Measurements from ENCODE around the gene SCCPDH. TPM values are rescaled to one million over a fixed set of nuclear protein-coding genes. Genes with fewer than 3 reads are reported as not detected.
A peak's percentile ranks its signal among the peaks of the same experiment; 100 is the strongest.

Gene SCCPDH
- total RNA-seq, 1 donor = 55.1 TPM

- no peak overlapping the region for H3K4me3 ChIP-seq (ENCODE audit: low read depth, low read length)
- no peak for TF ChIP-seq CTCF (IDR thresholded peaks at IDR 0.05; ENCODE audit: insufficient read depth, low read length)
- no peak for DNase-seq (ENCODE audit: low read depth)
Observed at GRCh38 chr1:246776923-246777322, 52.7 kb downstream of the SCCPDH start.

- TF ChIP-seq CTCF (IDR thresholded peaks at IDR 0.05; ENCODE audit: insufficient read depth, low read length) = no peak
- no peak overlapping the region for H3K4me3 ChIP-seq (ENCODE audit: low read depth, low read length)
- DNase-seq (ENCODE audit: low read depth) = no peak
Observed at GRCh38 chr1:246778663-246779062, 54.5 kb downstream of the SCCPDH start.

GRCh38 chr1:246779561-246780175 is 55.5 kb downstream of the SCCPDH start:
- TF ChIP-seq CTCF (IDR thresholded peaks at IDR 0.05; ENCODE audit: insufficient read depth, low read length) = no peak

GRCh38 chr1:246780264-246780663 is 56.1 kb downstream of the SCCPDH start:
- H3K4me3 ChIP-seq (ENCODE audit: low read depth, low read length) = no peak overlapping the region
- no peak for TF ChIP-seq CTCF (IDR thresholded peaks at IDR 0.05; ENCODE audit: insufficient read depth, low read length)
- no peak for DNase-seq (ENCODE audit: low read depth)

More at GRCh38 chr1:246779561-246780175, 55.5 kb downstream of the SCCPDH start:
- H3K4me3 ChIP-seq (ENCODE audit: low read depth, low read length) = no peak overlapping the region
- no peak for DNase-seq (ENCODE audit: low read depth)

- no peak for TF ChIP-seq CTCF (IDR thresholded peaks at IDR 0.05; ENCODE audit: insufficient read depth, low read length)
- H3K4me3 ChIP-seq (ENCODE audit: low read depth, low read length) = no peak overlapping the region
- no peak for DNase-seq (ENCODE audit: low read depth)
Observed at GRCh38 chr1:246781212-246781611, 57.0 kb downstream of the SCCPDH start.

GRCh38 chr1:246782120-246782900 is 58.1 kb downstream of the SCCPDH start:
- H3K4me3 ChIP-seq (ENCODE audit: low read depth, low read length) = no peak overlapping the region
- peak; percentile 93 for DNase-seq (ENCODE audit: low read depth)
- no peak for TF ChIP-seq CTCF (IDR thresholded peaks at IDR 0.05; ENCODE audit: insufficient read depth, low read length)

Measured in fibroblast of the aortic adventitia (primary cell).